Uterus (tissue), 2 donors: ENCODE results near the gene GDI1.

Source experiments
- CTCF ChIP-seq, 4 experiments: fragments of 200-600 bp in 2 of 4; fragments of 450-650 bp in 2 of 4; sonication (generic) in 2 of 4; IDR thresholded peaks; one replicate each; pipeline ENCODE4 v1.5.1; 2016 to 2019; ENCODE audit warnings: antibody characterized with exemption in 4 of 4, mild to moderate bottlenecking in 2 of 4, moderate library complexity in 1 of 4
- POLR2A ChIP-seq, 2 donors: fragments of 450-650 bp; IDR thresholded peaks; one replicate each; pipeline ENCODE4 v1.6.1; 2016; ENCODE audit warnings: antibody characterized with exemption in 2 of 2, mild to moderate bottlenecking in 1 of 2, moderate library complexity in 1 of 2

- TF ChIP-seq CTCF (IDR thresholded peaks at IDR 0.05) (no peak), POLR2A (IDR thresholded peaks at IDR 0.05) (no peak)
Observed at GRCh38 chrX:154460326-154460725, 23.4 kb downstream of the GDI1 start.
